K562 (cell line): Measurements from ENCODE around the gene MYO1E. TPM values are rescaled to one million over a fixed set of nuclear protein-coding genes. Genes with fewer than 3 reads are reported as not detected.

ENCODE experiments used
- ATAC-seq: fragments of 200-7000 bp; cut with Tn5 transposase; 3 replicates; pipeline ENCODE4 v1.9.1; 2020; ENCODE audit warnings: moderate library complexity
- BruUV-seq: library from RNA; stranded (reverse); fragments of 400-500 nt; replicated peaks from 2 replicates; lab custom pipeline; 2021; lab: Mats Ljungman, UMichigan
- CTCF ChIA-PET: fragments of 300-600 bp; formaldehyde crosslinking; extraction: SDS; loops from one replicate; lab custom pipeline; 2021; ENCODE audit warnings: low intra/inter-chr PET ratio; lab: Yijun Ruan, JAX
- POLR2A ChIA-PET: fragments of 300-600, 350-650 bp; sonication (Branson Sonifier 250); formaldehyde crosslinking; extraction: SDS; loops from one replicate; lab custom pipeline; 2021; ENCODE audit warnings: antibody characterized with exemption, inconsistent platforms; lab: Yijun Ruan, JAX
- DNase-seq, 4 experiments: peaks; one replicate each; pipeline versions ENCODE4 v3.0.0 to v3.0.0-alpha.2; 2011 to 2018; ENCODE audit warnings: low spot score in 3 of 4, mixed read lengths in 3 of 4; ENCODE audit errors: extremely low read depth in 1 of 4
- FAIRE-seq: peaks from 2 replicates; lab custom pipeline; 2011; peaks lifted over from hg19 to GRCh38; lab: Jason Lieb, UNC
- H2AFZ ChIP-seq: 2 replicates; pipeline ENCODE4 v1.6.0; 2011; ENCODE audit warnings: low read depth, low read length, control low read depth, inconsistent platforms
- H3K27ac ChIP-seq: fragments of 200-600 bp; 3 replicates; pipeline ENCODE4 v1.8.0; 2011; ENCODE audit warnings: low read depth, mild to moderate bottlenecking, control low read depth, inconsistent platforms, low read length, moderate library complexity, mixed read lengths; ENCODE audit errors: extremely low read depth
- H3K27me3 ChIP-seq, 2 experiments: fragments of 300-600 bp in 1 of 2; 2 replicates in 1 of 2; 3 replicates in 1 of 2; pipeline versions ENCODE4 v1.6.0 to v1.8.0; 2011; ENCODE audit warnings: inconsistent platforms in 2 of 2, low read length in 2 of 2, mild to moderate bottlenecking in 1 of 2, mixed read lengths in 1 of 2, moderate library complexity in 1 of 2; ENCODE audit not compliant: control insufficient read depth in 2 of 2, insufficient read depth in 2 of 2
- H3K36me3 ChIP-seq: fragments of 300-600 bp; 3 replicates; pipeline ENCODE4 v1.8.0; 2011; ENCODE audit warnings: mild to moderate bottlenecking, low read length, inconsistent platforms; ENCODE audit not compliant: control insufficient read depth, insufficient read depth
- H3K4me1 ChIP-seq, 2 experiments: fragments of 200-600 bp in 1 of 2; replicated peaks in 1 of 2; 2 replicates in 1 of 2; 3 replicates in 1 of 2; pipeline versions ENCODE4 v1.5.1 to v1.8.0; 2011; ENCODE audit warnings: inconsistent platforms in 2 of 2, low read length in 2 of 2, mild to moderate bottlenecking in 1 of 2, mixed read lengths in 1 of 2, moderate library complexity in 1 of 2; ENCODE audit not compliant: control insufficient read depth in 2 of 2, insufficient read depth in 2 of 2
- H3K4me2 ChIP-seq: 2 replicates; pipeline ENCODE4 v1.6.1; 2011; ENCODE audit warnings: low read length, control low read depth, inconsistent platforms, mixed read lengths; ENCODE audit not compliant: insufficient read depth
- H3K4me3 ChIP-seq: fragments of 200-600 bp; sonication (generic), shearing (Covaris generic); 2 replicates; pipeline ENCODE4 v1.5.1; 2016; ENCODE audit warnings: control low read depth, inconsistent platforms
- H3K79me2 ChIP-seq: fragments of 200-600 bp; 3 replicates; pipeline ENCODE4 v1.8.0; 2011; ENCODE audit warnings: low read length, inconsistent platforms; ENCODE audit not compliant: control insufficient read depth, insufficient read depth
- H3K9ac ChIP-seq, 2 experiments: 2 replicates each; pipeline versions ENCODE4 v1.6.0 to v1.6.1; 2011; ENCODE audit warnings: low read depth in 2 of 2, low read length in 2 of 2, control low read depth in 1 of 2, inconsistent platforms in 1 of 2, mild to moderate bottlenecking in 1 of 2, mixed read lengths in 1 of 2; ENCODE audit not compliant: insufficient read depth in 1 of 2
- H3K9me1 ChIP-seq: one replicate; pipeline ENCODE4 v1.6.0; 2011; ENCODE audit warnings: inconsistent platforms, mild to moderate bottlenecking, low read length, moderate library complexity; ENCODE audit not compliant: control insufficient read depth, insufficient read depth
- H3K9me3 ChIP-seq: replicated peaks from 2 replicates; pipeline ENCODE4 v1.5.1; 2011; ENCODE audit warnings: low read depth, low read length, inconsistent platforms; ENCODE audit not compliant: control insufficient read depth, insufficient read depth
- H4K20me1 ChIP-seq: replicated peaks from 2 replicates; pipeline ENCODE4 v1.6.1; 2011; ENCODE audit warnings: low read length, inconsistent platforms, mixed read lengths; ENCODE audit not compliant: control insufficient read depth, insufficient read depth
- ARID1B ChIP-seq: fragments of 450-650 bp; IDR thresholded peaks from 2 replicates; pipeline ENCODE4 v1.6.1; 2016; ENCODE audit warnings: antibody characterized with exemption, mild to moderate bottlenecking, inconsistent platforms
- BMI1 ChIP-seq: fragments of 150-350 bp; IDR thresholded peaks from 2 replicates; pipeline ENCODE4 v1.6.1; 2014; ENCODE audit warnings: low read length
- CHCHD3 ChIP-seq: fragments of 250-450 bp; sonication (Bioruptor Pico); IDR thresholded peaks from 2 replicates; pipeline ENCODE4 v2.1.2; 2022; ENCODE audit warnings: mild to moderate bottlenecking
- HDAC3 ChIP-seq: fragments of 450-650 bp; IDR thresholded peaks from 2 replicates; pipeline ENCODE4 v1.6.1; 2018; ENCODE audit warnings: borderline replicate concordance, mild to moderate bottlenecking, moderate library complexity; ENCODE audit not compliant: partially characterized antibody
- HDAC6 ChIP-seq: IDR thresholded peaks from 2 replicates; pipeline ENCODE4 v1.6.1; 2012; ENCODE audit warnings: low read depth, mild to moderate bottlenecking, control low read depth, inconsistent platforms, low read length, moderate library complexity
- IFI16 ChIP-seq: fragments of 250-450 bp; sonication (Bioruptor Pico); IDR thresholded peaks from 2 replicates; pipeline ENCODE4 v2.1.2; 2022; ENCODE audit warnings: mild to moderate bottlenecking, inconsistent platforms
- KAT7 ChIP-seq: sonication (generic); formaldehyde crosslinking; IDR thresholded peaks from 2 replicates; pipeline ENCODE4 v1.8.0; 2022; ENCODE audit warnings: missing genetic modification reagents, mild to moderate bottlenecking, borderline replicate concordance
- NCOA4 ChIP-seq: fragments of 450-650 bp; IDR thresholded peaks from 2 replicates; pipeline ENCODE4 v1.6.1; 2018; ENCODE audit warnings: mild to moderate bottlenecking; ENCODE audit not compliant: partially characterized antibody
- NUFIP1 ChIP-seq: fragments of 450-650 bp; IDR thresholded peaks from 2 replicates; pipeline ENCODE4 v1.6.1; 2018; ENCODE audit not compliant: partially characterized antibody
- PHB ChIP-seq: fragments of 250-450 bp; sonication (Bioruptor Pico); IDR thresholded peaks from 2 replicates; pipeline ENCODE4 v1.5.0; 2021
- SMAD2 ChIP-seq: fragments of 150-350 bp; IDR thresholded peaks from 2 replicates; pipeline ENCODE4 v1.6.1; 2014; ENCODE audit warnings: low read depth, mild to moderate bottlenecking, low read length
- USF1 ChIP-seq: sonication (generic); formaldehyde crosslinking; IDR thresholded peaks from 2 replicates; pipeline ENCODE4 v1.9.0; 2022; ENCODE audit warnings: mild to moderate bottlenecking, missing genetic modification reagents
- ZNF184 ChIP-seq: sonication (generic); formaldehyde crosslinking; IDR thresholded peaks from 2 replicates; pipeline ENCODE4 v1.5.0; 2020; ENCODE audit warnings: missing genetic modification reagents
- ZNF395 ChIP-seq: fragments of 200-800 bp; sonication (Bioruptor generic); IDR thresholded peaks from 2 replicates; pipeline ENCODE4 v1.6.1; 2017; ENCODE audit warnings: missing genetic modification characterization, missing compliant biosample characterization
- WGBS: fragments of 100-300 bp; shearing (Covaris generic); methylation state at CpG from one replicate; pipeline ENCODE4 v1.1.6; 2016; ENCODE audit warnings: low coverage, mixed read lengths; ENCODE audit not compliant: insufficient coverage; ENCODE audit errors: missing lambda C conversion rate; 5-methylcytosine and 5-hydroxymethylcytosine counted together
- in situ Hi-C: fragments of 300-500 bp; cut with MboI; formaldehyde crosslinking; loops from 4 replicates; pipeline ENCODE4 v1.15.0; 2018; ENCODE audit warnings: inconsistent platforms, mixed read lengths
- intact Hi-C: fragments of 100-400 bp; cut with micrococcal nuclease; formaldehyde crosslinking; loops from 2 replicates; pipeline ENCODE4 v1.14.2; 2022
- polyA plus RNA-seq, 8 experiments: library from polyadenylated mRNA; depleted of rRNA in 4 of 8; stranded (reverse) in 5 of 8; unstranded in 3 of 8; fragments of >200 nt; fragmentation: Nextera tagmentation in 2 of 8; fragmentation: Illumina TruSeq in 1 of 8; extraction: Ambion mirVana in 2 of 8; extraction: Trizol in 1 of 8; gene quantifications; 2 replicates each; pipeline versions ENCODE4 v1.2.1 to v1.2.3, GENCODE V29; 2011 to 2014; ENCODE audit warnings: inconsistent platforms in 1 of 8, missing spikeins in 1 of 8
- total RNA-seq, 7 experiments: library from RNA; depleted of rRNA in 6 of 7; stranded (reverse); fragments of >200 nt in 6 of 7; fragmentation: Illumina TruSeq in 2 of 7; extraction: Trizol in 2 of 7; gene quantifications; 2 replicates each; pipeline versions ENCODE4 v1.2.1 to v1.2.3, GENCODE V29; 2011 to 2021; ENCODE audit warnings: low replicate concordance in 1 of 7
- TF ChIP-seq, protein P1 (sequence below): IDR thresholded peaks from 2 replicates; pipeline ENCODE4 v1.6.1; 2014; ENCODE audit warnings: antibody characterized with exemption

Gene MYO1E
- total and polyA plus RNA-seq, 9 of the 15 experiments (the other 6 are each of a cell fraction or from before 2014, with no cell fraction given): under 0.01 to 0.44 (median 0.01) TPM; not detected in 6

DNA sequence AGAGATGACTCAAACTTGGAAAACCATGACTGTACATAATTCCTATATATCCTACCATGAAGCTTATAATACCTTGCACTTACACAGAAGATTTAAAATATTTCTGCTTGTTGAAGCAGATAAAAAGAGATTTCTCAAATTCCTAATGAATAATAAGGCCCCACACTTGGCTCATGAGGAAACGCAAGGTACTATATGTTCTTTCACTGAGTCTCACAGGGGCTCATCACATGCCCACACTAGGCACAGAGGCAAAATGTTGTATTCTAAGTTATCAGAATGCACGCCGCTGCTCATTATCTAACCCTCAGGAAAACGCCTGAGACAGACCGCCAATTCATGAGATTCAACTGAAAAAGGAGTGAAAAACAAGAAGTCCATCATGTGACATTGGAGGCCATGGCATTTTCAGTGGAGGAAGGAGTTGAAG lies 5.6 kb downstream of the MYO1E start:
- no peak for ATAC-seq
- POLR2A ChIA-PET: interaction anchor here (0.5 kb wide), 1 partner anchor 24 kb away, joined by 3 read pairs; no protein-coding TSS in a partner anchor
- WGBS: 4% methylated on average over 5 of the region's 5 CpGs
- Histone ChIP-seq H3K4me1 (no peaks in the 10 kb centered on the region), H3K4me3 (no peak overlapping the region), H2AFZ (no peak overlapping the region), H3K79me2 (no peaks in the 10 kb centered on the region), H3K36me3 (no peaks in the 10 kb centered on the region)
- no peak for FAIRE-seq
- intact Hi-C loops: no loop called here
- no peak for TF ChIP-seq USF1 (CRISPR knock-in tag)
- no peak for TF ChIP-seq NUFIP1
- no peak for TF ChIP-seq HDAC6
- TF ChIP-seq CHCHD3 (CRISPR knock-in tag): no peak
- TF ChIP-seq KAT7: no peak
- no peak for TF ChIP-seq ZNF184 (CRISPR knock-in tag)
- no peak for TF ChIP-seq IFI16 (CRISPR knock-in tag)
- no peak for TF ChIP-seq HDAC3
- no peak for TF ChIP-seq SMAD2
- TF ChIP-seq NCOA4: no peak
- TF ChIP-seq, protein P1, sequence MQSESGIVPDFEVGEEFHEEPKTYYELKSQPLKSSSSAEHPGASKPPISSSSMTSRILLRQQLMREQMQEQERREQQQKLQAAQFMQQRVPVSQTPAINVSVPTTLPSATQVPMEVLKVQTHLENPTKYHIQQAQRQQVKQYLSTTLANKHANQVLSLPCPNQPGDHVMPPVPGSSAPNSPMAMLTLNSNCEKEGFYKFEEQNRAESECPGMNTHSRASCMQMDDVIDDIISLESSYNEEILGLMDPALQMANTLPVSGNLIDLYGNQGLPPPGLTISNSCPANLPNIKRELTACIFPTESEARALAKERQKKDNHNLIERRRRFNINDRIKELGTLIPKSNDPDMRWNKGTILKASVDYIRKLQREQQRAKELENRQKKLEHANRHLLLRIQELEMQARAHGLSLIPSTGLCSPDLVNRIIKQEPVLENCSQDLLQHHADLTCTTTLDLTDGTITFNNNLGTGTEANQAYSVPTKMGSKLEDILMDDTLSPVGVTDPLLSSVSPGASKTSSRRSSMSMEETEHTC: no peak
- TF ChIP-seq ZNF395: no peak
- TF ChIP-seq PHB (CRISPR knock-in tag): no peak
- TF ChIP-seq BMI1: no peak
- TF ChIP-seq ARID1B: no peak
- TF ChIP-seq, all 486 proteins: peak for 0
- Histone ChIP-seq H3K9me3 (no peaks in the 10 kb centered on the region), H4K20me1 (no peaks in the 10 kb centered on the region), H3K4me2 (no peak overlapping the region), H3K27me3 (peaks cover 4 to 15% of the 10 kb centered on the region in 2 experiments; a peak in 3 of 5 replicates), H3K27ac (no peak overlapping the region), H3K9ac (no peak overlapping the region), H3K9me1 (no peaks in the 10 kb centered on the region)
- DNase-seq: no peak
- no TSS peak for BruUV-seq
- in situ Hi-C loops: no loop called here
- CTCF ChIA-PET: no interaction called here
